ENCODE results near the gene XYLB.

DNA sequence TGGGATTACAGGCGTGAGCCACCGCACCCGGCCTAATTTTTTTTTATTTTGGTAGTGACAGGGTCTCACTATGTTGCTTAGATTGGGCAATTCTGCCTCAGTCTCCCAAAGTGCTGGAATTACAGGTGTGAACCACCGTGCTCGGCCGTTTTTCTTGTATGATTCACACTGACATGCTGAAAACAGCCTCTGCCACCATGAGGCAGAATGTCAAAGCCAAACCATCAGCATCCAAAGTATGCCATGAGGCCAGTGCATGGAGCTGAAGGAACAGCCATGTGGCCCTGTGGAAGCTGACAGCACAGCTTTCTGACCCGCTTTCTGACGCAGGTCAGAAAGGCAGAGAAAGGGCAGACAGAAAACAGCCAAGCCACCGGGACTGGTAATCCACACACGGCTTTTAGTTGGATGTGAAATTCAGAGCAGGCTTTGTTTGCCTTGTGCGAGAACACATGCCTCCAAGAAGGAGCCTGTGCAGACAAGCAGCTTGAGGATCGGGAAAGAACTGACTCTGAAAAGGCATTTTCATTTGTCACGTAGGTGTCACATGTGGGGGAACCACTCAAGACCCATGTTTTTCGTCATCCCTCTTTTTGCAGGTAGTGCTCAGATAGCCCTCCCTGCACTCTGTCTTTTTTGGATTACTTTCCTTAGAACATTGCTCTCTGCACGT is 25.1 kb downstream of the XYLB start:
- TF ChIP-seq, protein P1, sequence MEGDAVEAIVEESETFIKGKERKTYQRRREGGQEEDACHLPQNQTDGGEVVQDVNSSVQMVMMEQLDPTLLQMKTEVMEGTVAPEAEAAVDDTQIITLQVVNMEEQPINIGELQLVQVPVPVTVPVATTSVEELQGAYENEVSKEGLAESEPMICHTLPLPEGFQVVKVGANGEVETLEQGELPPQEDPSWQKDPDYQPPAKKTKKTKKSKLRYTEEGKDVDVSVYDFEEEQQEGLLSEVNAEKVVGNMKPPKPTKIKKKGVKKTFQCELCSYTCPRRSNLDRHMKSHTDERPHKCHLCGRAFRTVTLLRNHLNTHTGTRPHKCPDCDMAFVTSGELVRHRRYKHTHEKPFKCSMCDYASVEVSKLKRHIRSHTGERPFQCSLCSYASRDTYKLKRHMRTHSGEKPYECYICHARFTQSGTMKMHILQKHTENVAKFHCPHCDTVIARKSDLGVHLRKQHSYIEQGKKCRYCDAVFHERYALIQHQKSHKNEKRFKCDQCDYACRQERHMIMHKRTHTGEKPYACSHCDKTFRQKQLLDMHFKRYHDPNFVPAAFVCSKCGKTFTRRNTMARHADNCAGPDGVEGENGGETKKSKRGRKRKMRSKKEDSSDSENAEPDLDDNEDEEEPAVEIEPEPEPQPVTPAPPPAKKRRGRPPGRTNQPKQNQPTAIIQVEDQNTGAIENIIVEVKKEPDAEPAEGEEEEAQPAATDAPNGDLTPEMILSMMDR (IDR thresholded peaks at IDR 0.05; ENCODE audit: low read length): no peak
- TF ChIP-seq EZH2 (optimal IDR thresholded peaks at IDR 0.05; ENCODE audit: low read depth, low read length): no peak
